ENCODE results near the gene CNIH4.

- TF ChIP-seq EP300 (IDR thresholded peaks at IDR 0.05) (no peak), CTCF (IDR thresholded peaks at IDR 0.05) (no peak), POLR2A (IDR thresholded peaks at IDR 0.05) (no peak)
These were observed 45.9 kb downstream of the CNIH4 start for GRCh38 chr1:224402472-224403036.

Data from ovary (tissue), 3 donors.